Breast epithelium (tissue), 4 donors: ENCODE measurements around the gene ACBD3. TPM values are rescaled to one million over a fixed set of nuclear protein-coding genes. Genes with fewer than 3 reads are reported as not detected.

Experiments used
- DNase-seq, 2 donors: peaks; one replicate each; pipeline ENCODE4 v3.0.0-alpha.2; 2019; ENCODE audit warnings: low spot score in 2 of 2
- H3K27ac ChIP-seq, 2 donors: fragments of 200-600 bp; sonication (generic) in 1 of 2; one replicate each; pipeline ENCODE4 v1.5.1; 2016 to 2019; ENCODE audit warnings: mild to moderate bottlenecking in 1 of 2
- H3K27me3 ChIP-seq, 2 donors: fragments of 200-600 bp; sonication (generic) in 1 of 2; one replicate each; pipeline versions ENCODE4 v1.5.1 to v1.6.0; 2017 to 2019; ENCODE audit warnings: control low read depth in 1 of 2, mild to moderate bottlenecking in 1 of 2
- H3K36me3 ChIP-seq: fragments of 200-600 bp; one replicate; pipeline ENCODE4 v1.5.1; 2019
- H3K4me1 ChIP-seq, 2 donors: fragments of 200-600 bp; sonication (generic); one replicate each; pipeline ENCODE4 v1.5.1; 2016 to 2019; ENCODE audit warnings: control low read depth in 1 of 2
- H3K4me3 ChIP-seq, 3 donors: fragments of 200-600 bp; sonication (generic); 1 replicate in 2 of 3; 2 replicates in 1 of 3; pipeline ENCODE4 v1.5.1; 2016 to 2019; ENCODE audit warnings: mild to moderate bottlenecking in 3 of 3, moderate library complexity in 2 of 3
- H3K9me3 ChIP-seq, 2 donors: fragments of 200-600 bp; sonication (generic) in 1 of 2; one replicate each; pipeline ENCODE4 v1.5.1; 2016 to 2019; ENCODE audit warnings: control low read depth in 1 of 2
- POLR2A ChIP-seq: fragments of 450-650 bp; IDR thresholded peaks from one replicate; pipeline ENCODE4 v1.6.1; 2016; ENCODE audit warnings: antibody characterized with exemption, mild to moderate bottlenecking, moderate library complexity
- POLR2AphosphoS5 ChIP-seq, 3 donors: sonication (generic); formaldehyde crosslinking; IDR thresholded peaks; one replicate each; pipeline ENCODE4 v1.6.1; 2017; ENCODE audit warnings: antibody characterized with exemption in 3 of 3
- intact Hi-C: fragments of 100-400 bp; cut with DNase I; formaldehyde crosslinking; loops from one replicate; pipeline ENCODE4 v1.15.1; 2023; ENCODE audit warnings: low total_unique reads
- total RNA-seq, 3 donors: library from RNA; depleted of rRNA; stranded (reverse); fragments of >200 nt; gene quantifications; one replicate each; pipeline ENCODE4 v1.1.0, GENCODE V29; 2016
- TF ChIP-seq, protein P1 (sequence below), 3 donors: fragments of 450-650 bp; IDR thresholded peaks; one replicate each; pipeline ENCODE4 v1.5.1; 2016 to 2017; ENCODE audit warnings: antibody characterized with exemption in 3 of 3, mild to moderate bottlenecking in 3 of 3, moderate library complexity in 3 of 3

ACBD3 gene
- total RNA-seq, 3 donors from 2014 or later, result 52.4 to 63.9 (median 54.4) TPM

- no peak for TF ChIP-seq POLR2A
- TF ChIP-seq, protein P1, sequence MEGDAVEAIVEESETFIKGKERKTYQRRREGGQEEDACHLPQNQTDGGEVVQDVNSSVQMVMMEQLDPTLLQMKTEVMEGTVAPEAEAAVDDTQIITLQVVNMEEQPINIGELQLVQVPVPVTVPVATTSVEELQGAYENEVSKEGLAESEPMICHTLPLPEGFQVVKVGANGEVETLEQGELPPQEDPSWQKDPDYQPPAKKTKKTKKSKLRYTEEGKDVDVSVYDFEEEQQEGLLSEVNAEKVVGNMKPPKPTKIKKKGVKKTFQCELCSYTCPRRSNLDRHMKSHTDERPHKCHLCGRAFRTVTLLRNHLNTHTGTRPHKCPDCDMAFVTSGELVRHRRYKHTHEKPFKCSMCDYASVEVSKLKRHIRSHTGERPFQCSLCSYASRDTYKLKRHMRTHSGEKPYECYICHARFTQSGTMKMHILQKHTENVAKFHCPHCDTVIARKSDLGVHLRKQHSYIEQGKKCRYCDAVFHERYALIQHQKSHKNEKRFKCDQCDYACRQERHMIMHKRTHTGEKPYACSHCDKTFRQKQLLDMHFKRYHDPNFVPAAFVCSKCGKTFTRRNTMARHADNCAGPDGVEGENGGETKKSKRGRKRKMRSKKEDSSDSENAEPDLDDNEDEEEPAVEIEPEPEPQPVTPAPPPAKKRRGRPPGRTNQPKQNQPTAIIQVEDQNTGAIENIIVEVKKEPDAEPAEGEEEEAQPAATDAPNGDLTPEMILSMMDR (IDR thresholded peaks at IDR 0.05), result no peak
- intact Hi-C loops, result no loop called here
Measured at GRCh38 chr1:226104671-226105121, 81.8 kb downstream of the ACBD3 start.

DNA sequence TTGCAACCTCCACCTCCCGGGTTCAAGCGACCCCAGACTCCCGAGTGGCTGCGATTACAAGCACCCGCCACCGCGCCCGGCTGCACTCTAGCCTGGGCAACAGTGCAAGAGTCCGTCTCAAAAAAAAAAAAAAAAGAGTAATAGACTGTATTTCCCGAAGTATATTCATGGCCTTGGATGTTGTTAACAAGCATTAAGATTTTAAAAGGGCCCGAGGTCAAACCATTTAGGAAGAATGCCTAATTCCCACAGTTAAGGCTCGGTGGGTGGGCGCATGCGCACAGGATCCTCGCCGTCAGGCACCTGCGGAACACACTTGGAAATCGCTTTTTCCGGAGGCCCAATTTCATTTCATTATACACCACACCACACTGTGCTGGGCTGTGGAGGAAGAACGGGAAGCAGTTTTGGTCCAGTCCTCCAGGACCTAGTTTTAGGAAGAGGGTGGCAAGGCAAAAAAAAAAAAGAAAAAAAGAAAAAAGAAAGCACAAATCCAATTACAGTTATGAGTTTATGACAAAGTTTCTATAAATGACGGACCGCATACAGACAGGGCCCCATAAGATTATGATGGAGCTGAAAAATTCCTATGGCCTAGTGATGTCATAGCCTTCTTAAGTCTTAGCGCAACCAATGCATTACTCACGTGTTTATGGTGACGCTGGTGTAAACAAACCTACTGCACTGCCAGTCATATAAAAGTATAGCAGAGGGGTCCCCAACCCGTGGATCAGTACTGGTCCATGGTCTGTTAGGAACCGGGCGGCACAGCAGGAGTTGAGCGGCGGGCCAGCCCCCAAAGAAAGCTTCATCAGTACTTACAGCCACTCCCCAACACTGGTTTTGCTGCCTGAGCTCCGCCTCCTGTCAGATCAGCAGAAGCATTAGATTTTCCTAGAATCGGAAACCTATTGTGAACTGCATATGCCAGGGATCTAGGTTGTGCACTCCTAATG is 85.8 kb downstream of the ACBD3 start:
- intact Hi-C loops, result no loop called here
- Histone ChIP-seq H3K27me3 (no peaks in the 10 kb centered on the region), H3K9me3 (no peaks in the 10 kb centered on the region)

More at GRCh38 chr1:226104671-226105121, 81.8 kb downstream of the ACBD3 start:
- H3K4me3 ChIP-seq, result no peak overlapping the region
- no peaks in the 10 kb centered on the region for H3K27me3 ChIP-seq
- no peaks in the 10 kb centered on the region for H3K9me3 ChIP-seq
- peaks cover 0 to 4% of the 10 kb centered on the region in 2 donors for H3K4me1 ChIP-seq
- no peak overlapping the region for H3K27ac ChIP-seq
- no peaks in the 10 kb centered on the region for H3K36me3 ChIP-seq
- DNase-seq, result no peak

DNA sequence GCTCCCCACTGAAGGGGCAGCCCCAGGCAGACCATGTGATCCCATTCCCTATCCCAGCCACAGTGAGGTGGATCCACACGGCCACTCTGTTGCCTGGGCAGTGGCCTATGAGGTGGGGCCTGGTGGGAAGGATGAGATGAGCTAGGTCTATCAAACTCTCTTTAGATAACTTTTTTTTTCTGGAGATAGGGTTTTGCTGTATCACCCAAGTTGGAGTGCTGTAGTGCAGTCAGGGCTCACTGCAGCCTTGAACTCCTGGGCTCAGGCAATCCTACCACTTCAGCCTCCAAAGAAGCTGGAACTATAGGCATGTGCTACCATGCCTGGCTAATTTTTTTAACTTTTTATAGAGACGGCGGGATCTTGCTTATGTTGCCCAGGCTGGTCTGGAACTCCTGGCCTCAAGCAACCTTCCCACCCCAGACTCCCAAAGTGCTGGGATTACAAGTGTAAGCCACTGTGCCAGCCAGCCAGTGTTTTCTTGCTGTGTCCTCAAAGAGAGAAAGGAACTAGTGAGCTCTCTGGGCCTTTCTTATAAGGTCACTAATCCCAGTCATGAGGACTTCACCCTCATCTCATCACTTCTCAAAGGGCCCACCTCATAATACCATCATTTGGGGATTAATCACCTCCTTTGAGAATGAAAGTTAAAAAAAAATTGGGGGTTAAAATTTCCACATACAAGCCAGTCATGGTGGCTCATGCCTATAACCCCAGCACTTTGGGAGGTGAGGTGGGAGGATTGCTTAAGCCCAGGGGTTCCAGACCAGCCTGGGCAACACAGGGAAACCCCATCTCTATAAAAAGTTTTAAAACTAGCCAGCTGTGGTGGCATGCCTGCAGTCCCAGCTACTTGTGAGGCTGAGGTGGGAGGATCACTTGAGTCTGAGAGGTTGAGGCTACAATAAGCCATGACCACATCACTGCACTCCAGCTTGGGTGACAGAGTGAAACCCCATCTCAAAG is 87.4 kb downstream of the ACBD3 start:
- TF ChIP-seq, protein P1 (IDR thresholded peaks at IDR 0.05), result no peak
- no peak for TF ChIP-seq POLR2A
- TF ChIP-seq POLR2AphosphoS5 (IDR thresholded peaks at IDR 0.05), result no peak
- intact Hi-C loops, result no loop called here

More for the DNA sequence above, 85.8 kb downstream of the ACBD3 start:
- Histone ChIP-seq H3K27ac (no peak overlapping the region), H3K36me3 (no peaks in the 10 kb centered on the region), H3K4me1 (no peaks in the 10 kb centered on the region), H3K4me3 (peak overlapping the region; percentile 27 to 62 (median 47))
- no peak for DNase-seq
- TF ChIP-seq, protein P1 (IDR thresholded peaks at IDR 0.05), result no peak

GRCh38 chr1:226097866-226098625 is 88.5 kb downstream of the ACBD3 start:
- H3K9me3 ChIP-seq, result no peaks in the 10 kb centered on the region
- TF ChIP-seq POLR2AphosphoS5 (IDR thresholded peaks at IDR 0.05) (no peak), POLR2A (no peak)
- TF ChIP-seq, protein P1 (IDR thresholded peaks at IDR 0.05), result no peak
- no peak for DNase-seq

More for the DNA sequence above, 87.4 kb downstream of the ACBD3 start:
- no peak for DNase-seq
- no peaks in the 10 kb centered on the region for H3K27me3 ChIP-seq
- no peaks in the 10 kb centered on the region for H3K36me3 ChIP-seq
- no peak overlapping the region for H3K4me3 ChIP-seq
- H3K4me1 ChIP-seq, result no peaks in the 10 kb centered on the region
- H3K27ac ChIP-seq, result no peak overlapping the region
- H3K9me3 ChIP-seq, result no peaks in the 10 kb centered on the region

More at GRCh38 chr1:226097866-226098625, 88.5 kb downstream of the ACBD3 start:
- Histone ChIP-seq H3K4me3 (no peak overlapping the region), H3K27me3 (no peaks in the 10 kb centered on the region), H3K27ac (no peak overlapping the region), H3K4me1 (no peaks in the 10 kb centered on the region), H3K36me3 (no peaks in the 10 kb centered on the region)
- intact Hi-C loops, result no loop called here
